ENCODE results near the gene CDC26. TPM values are rescaled to one million over a fixed set of nuclear protein-coding genes. Genes with fewer than 3 reads are reported as not detected.

CDC26 gene
- total RNA-seq, 4 donors from 2014 or later, result 16.3 to 39.1 (median 26.8) TPM

Other genes starting within 250 kb of the CDC26 start
- 1 to 10 TPM; 2.9 to 6.9 (median 3.2) TPM for gene ZFP37, start 218.8 kb downstream of the CDC26 start, total RNA-seq
- gene SLC31A2, start 124.6 kb downstream of the CDC26 start, total RNA-seq, result 10 to 100 TPM; 25.3 to 50.4 (median 39.9) TPM
- gene FKBP15, start 54.3 kb downstream of the CDC26 start, total RNA-seq, result 10 to 100 TPM; 25.7 to 43.8 (median 29.2) TPM
- gene SLC31A1, start 54.0 kb downstream of the CDC26 start, total RNA-seq, result 10 to 100 TPM in 2 of 4 donors, 1 to 10 TPM in 2; 6.5 to 12.9 (median 10.6) TPM
- gene PRPF4, start 86 bp upstream of the CDC26 start, total RNA-seq, result 10 to 100 TPM in 2 of 4 donors, 1 to 10 TPM in 2; 9.0 to 14.4 (median 10.9) TPM
- gene RNF183, start 27.8 kb upstream of the CDC26 start, total RNA-seq, result under 1 TPM in 1 of 4 donors, not detected in 3; 0.20 TPM
- gene WDR31, start 64.7 kb upstream of the CDC26 start, total RNA-seq, result 1 to 10 TPM in 3 of 4 donors, under 1 TPM in 1; 0.60 to 2.8 (median 1.4) TPM
- gene BSPRY, start 74.0 kb upstream of the CDC26 start, total RNA-seq, result under 1 TPM in 3 of 4 donors, not detected in 1; 0.21 to 0.59 (median 0.30) TPM
- 10 to 100 TPM; 19.7 to 53.5 (median 25.7) TPM for gene HDHD3, start 101.4 kb upstream of the CDC26 start, total RNA-seq
- gene ALAD, start 125.7 kb upstream of the CDC26 start, total RNA-seq, result 10 to 100 TPM; 36.3 to 80.4 (median 46.8) TPM
- 10 to 100 TPM; 22.2 to 28.4 (median 26.0) TPM for gene POLE3, start 135.1 kb upstream of the CDC26 start, total RNA-seq
- gene C9orf43, start 135.2 kb upstream of the CDC26 start, total RNA-seq, result 1 to 10 TPM in 1 of 4 donors, under 1 TPM in 1, not detected in 2; 0.59 to 1.3 TPM
- 10 to 100 TPM; 18.0 to 45.9 (median 35.2) TPM for gene RGS3, start 188.2 kb upstream of the CDC26 start, total RNA-seq

All from tibial nerve (tissue), 4 donors.